HG02798 (cell line): ENCODE data around the gene CHID1.
A peak's percentile ranks its signal among the peaks of the same experiment; 100 is the strongest.

Source experiments
- ATAC-seq: cut with Tn5 transposase; IDR thresholded peaks from one replicate; pipeline ENCODE4 v1.9.1; 2021; ENCODE audit warnings: mild to moderate bottlenecking; ENCODE audit not compliant: unreplicated experiment, poor library complexity

Gene CHID1

GRCh38 chr11:910589-911030, at the start of gene CHID1:
Gene CHID1 (minus strand): TSS chr11:910810. CDS start chr11:904816, 5,994 bp downstream.
- peak; percentile 90 for ATAC-seq

- ATAC-seq: no peak
These were observed 49.0 kb upstream of the CHID1 start for GRCh38 chr11:959608-960007.

- no peak for ATAC-seq
These were observed 48.4 kb upstream of the CHID1 start for GRCh38 chr11:959027-959426.

- ATAC-seq: no peak
These were observed 47.5 kb upstream of the CHID1 start for GRCh38 chr11:958101-958500.

- ATAC-seq: no peak
These were observed 46.8 kb upstream of the CHID1 start for GRCh38 chr11:957212-957920.

- ATAC-seq: no peak
These were observed 44.8 kb upstream of the CHID1 start for GRCh38 chr11:955154-956063.

GRCh38 chr11:954392-955153, 44.0 kb upstream of the CHID1 start:
- ATAC-seq: no peak

- no peak for ATAC-seq
These were observed 42.9 kb upstream of the CHID1 start for GRCh38 chr11:953512-953911.

GRCh38 chr11:952406-953385, 42.1 kb upstream of the CHID1 start:
- ATAC-seq: no peak

- ATAC-seq: no peak
These were observed 40.9 kb upstream of the CHID1 start for GRCh38 chr11:951507-951906.

- ATAC-seq: no peak
These were observed 37.1 kb upstream of the CHID1 start for GRCh38 chr11:947744-948143.

GRCh38 chr11:945986-946385, 35.4 kb upstream of the CHID1 start:
- no peak for ATAC-seq

GRCh38 chr11:944711-945470, 34.3 kb upstream of the CHID1 start:
- ATAC-seq: no peak

- ATAC-seq: no peak
These were observed 32.2 kb upstream of the CHID1 start for GRCh38 chr11:942823-943222.

- ATAC-seq: no peak
These were observed 30.0 kb upstream of the CHID1 start for GRCh38 chr11:940496-941135.

- ATAC-seq: no peak
These were observed 27.2 kb upstream of the CHID1 start for GRCh38 chr11:937841-938261.

- no peak for ATAC-seq
These were observed 25.6 kb upstream of the CHID1 start for GRCh38 chr11:936199-936598.

GRCh38 chr11:934527-934926, 23.9 kb upstream of the CHID1 start:
- ATAC-seq: no peak
